ENCODE results near the gene CLHC1. TPM values are rescaled to one million over a fixed set of nuclear protein-coding genes. Genes with fewer than 3 reads are reported as not detected.
"Not testable (repeated sequence)": the region's sequence is repeated elsewhere in the genome, so short reads cannot be mapped to it uniquely, and the experiment has no call there.

Gene CLHC1
- total and polyA plus RNA-seq, 7 experiments from 2014 or later, result 1.0 to 19.5 (median 6.3) TPM

- peaks cover 0 to 6% (median 0%) of the 10 kb centered on the region in 5 donors for H3K36me3 Mint-ChIP-seq
- DNase-seq, result no peak
- POLR2A ChIA-PET, result no interaction called here
These were observed 85.1 kb downstream of the CLHC1 start for GRCh38 chr2:55147041-55147440.

GRCh38 chr2:55146263-55146662, 85.8 kb downstream of the CLHC1 start:
- Histone ChIP-seq H3K36me3 (ENCODE audit: control insufficient read depth in 2 of 3, insufficient read depth in 3 of 3, low read length in 3 of 3) (no peaks in the 10 kb centered on the region), H3K27ac (ENCODE audit: low read depth, low read length) (no peak overlapping the region), H3K27me3 (ENCODE audit: control insufficient read depth in 2 of 2, insufficient read depth in 2 of 2, low read length in 2 of 2) (no peaks in the 10 kb centered on the region), H3K4me3 (ENCODE audit: low read length) (no peak overlapping the region), H3K4me1 (ENCODE audit: control insufficient read depth in 2 of 2, insufficient read depth in 2 of 2, low read length in 2 of 2) (peaks cover 0 to 9% of the 10 kb centered on the region in 2 donors), H3K9me3 (ENCODE audit: control insufficient read depth in 2 of 3, low read length in 3 of 3) (no peaks in the 10 kb centered on the region)
- H3K4me3 Mint-ChIP-seq, result no peak overlapping the region
- H3K36me3 Mint-ChIP-seq, result peaks cover 0 to 9% (median 0%) of the 10 kb centered on the region in 5 donors
- H3K27me3 Mint-ChIP-seq, result no peaks in the 10 kb centered on the region
- no peak overlapping the region for H3K27ac Mint-ChIP-seq
- H3K4me1 Mint-ChIP-seq, result peaks cover 5 to 16% (median 13%) of the 10 kb centered on the region in 7 donors
- ChIA-PET CTCF (no interaction called here), POLR2A (no interaction called here)
- H3K9me3 Mint-ChIP-seq, result peaks cover 0 to 3% (median 0%) of the 10 kb centered on the region in 11 donors
- intact Hi-C loops (cut with micrococcal nuclease), result no loop called here
- DNase-seq (no peak), ATAC-seq (no peak)

More at GRCh38 chr2:55147041-55147440, 85.1 kb downstream of the CLHC1 start:
- Histone ChIP-seq H3K27ac (ENCODE audit: low read depth, low read length) (no peak overlapping the region), H3K27me3 (ENCODE audit: control insufficient read depth in 2 of 2, insufficient read depth in 2 of 2, low read length in 2 of 2) (no peaks in the 10 kb centered on the region), H3K36me3 (ENCODE audit: control insufficient read depth in 2 of 3, insufficient read depth in 3 of 3, low read length in 3 of 3) (no peaks in the 10 kb centered on the region), H3K4me3 (ENCODE audit: low read length) (no peak overlapping the region), H3K4me1 (ENCODE audit: control insufficient read depth in 2 of 2, insufficient read depth in 2 of 2, low read length in 2 of 2) (peaks cover 0 to 4% of the 10 kb centered on the region in 2 donors), H3K9me3 (ENCODE audit: control insufficient read depth in 2 of 3, low read length in 3 of 3) (no peaks in the 10 kb centered on the region)
- CTCF ChIA-PET, result no interaction called here
- Mint-ChIP-seq H3K4me1 (peaks cover 4 to 9% (median 7%) of the 10 kb centered on the region in 7 donors), H3K4me3 (no peak overlapping the region), H3K9me3 (peaks cover 0 to 3% (median 0%) of the 10 kb centered on the region in 11 donors), H3K27ac (no peak overlapping the region), H3K27me3 (no peaks in the 10 kb centered on the region)
- ATAC-seq, result no peak
- intact Hi-C loops (cut with micrococcal nuclease), result no loop called here

DNA sequence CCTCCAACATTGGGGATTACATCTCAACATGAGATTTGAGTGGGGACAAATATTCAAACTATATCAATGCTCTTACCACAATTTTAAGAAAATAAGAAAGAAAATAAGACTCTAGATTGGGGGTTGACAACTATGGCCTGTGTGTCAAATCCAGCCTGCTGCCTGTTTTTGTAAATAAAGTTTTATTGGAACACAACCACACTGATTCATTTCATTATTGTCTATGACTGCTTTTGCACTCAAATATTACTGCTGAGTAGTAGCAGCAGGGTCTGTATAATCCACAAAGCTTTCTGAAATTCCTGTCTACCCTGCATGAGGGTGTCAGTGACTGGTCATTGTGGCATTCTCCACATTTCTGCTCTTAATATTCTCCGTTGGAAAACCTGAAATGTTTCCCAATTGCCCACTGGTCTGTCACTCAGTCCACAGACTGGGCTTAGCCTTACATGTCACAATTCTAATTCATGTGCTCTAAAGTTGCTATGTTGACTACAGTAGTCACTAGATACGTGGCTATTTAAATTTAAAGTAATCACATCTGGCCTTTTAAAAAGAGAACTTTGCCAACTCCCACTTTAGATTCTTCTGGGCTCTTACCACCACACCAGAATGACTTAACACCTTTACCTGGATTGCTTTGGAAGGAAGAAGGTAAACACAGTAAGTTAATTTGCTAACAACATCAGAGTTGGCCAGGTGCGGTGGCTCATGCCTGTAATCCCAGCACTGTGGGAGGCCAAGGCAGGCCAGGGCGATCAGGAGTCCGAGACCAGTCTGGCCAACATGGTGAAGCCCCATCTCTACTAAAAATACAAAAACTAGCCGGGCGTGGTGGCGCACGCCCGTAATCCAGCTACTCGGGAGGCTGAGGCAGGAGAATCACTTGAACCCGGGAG, 86.9 kb downstream of the CLHC1 start:
- POLR2A ChIA-PET, result interaction anchor here (0.6 kb wide), 1 partner anchor 20 kb away, joined by 3 read pairs; no protein-coding TSS in a partner anchor
- intact Hi-C loops (cut with micrococcal nuclease), result no loop called here

DNA sequence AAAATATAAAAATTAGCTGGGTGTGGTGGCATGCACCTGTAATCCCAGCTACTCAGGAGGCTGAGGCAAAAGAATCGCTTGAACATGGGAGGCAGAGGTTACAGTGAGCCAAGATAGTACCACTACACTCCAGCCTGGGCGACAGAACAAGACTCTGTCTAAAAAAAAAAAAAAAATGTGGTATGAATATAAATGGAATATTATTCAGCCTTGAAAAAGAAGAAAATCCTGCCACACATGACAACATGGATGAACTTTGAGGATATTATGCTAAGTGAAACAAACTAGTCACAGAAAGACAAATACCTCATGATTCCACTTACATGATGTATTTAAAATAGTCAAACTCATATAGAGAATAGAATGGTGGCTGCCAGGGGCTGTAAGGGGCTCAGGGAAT, 88.4 kb downstream of the CLHC1 start:
- ATAC-seq; intact Hi-C loops (cut with micrococcal nuclease); H3K27ac Mint-ChIP-seq; H3K27ac ChIP-seq (ENCODE audit: low read depth, low read length); H3K9me3 ChIP-seq (ENCODE audit: control insufficient read depth in 2 of 3, low read length in 3 of 3); H3K9me3 Mint-ChIP-seq; H3K4me3 ChIP-seq (ENCODE audit: low read length); H3K27me3 Mint-ChIP-seq; DNase-seq; H3K36me3 Mint-ChIP-seq; H3K27me3 ChIP-seq (ENCODE audit: control insufficient read depth in 2 of 2, insufficient read depth in 2 of 2, low read length in 2 of 2); H3K4me1 ChIP-seq (ENCODE audit: control insufficient read depth in 2 of 2, insufficient read depth in 2 of 2, low read length in 2 of 2); CTCF ChIA-PET; H3K4me3 Mint-ChIP-seq; H3K36me3 ChIP-seq (ENCODE audit: control insufficient read depth in 2 of 3, insufficient read depth in 3 of 3, low read length in 3 of 3): not testable (repeated sequence)
- POLR2A ChIA-PET, result interaction anchor here (1.0 kb wide), 1 partner anchor 21 kb away, joined by 3 read pairs; no protein-coding TSS in a partner anchor
- peaks cover 5 to 23% (median 20%) of the 10 kb centered on the region in 7 donors for H3K4me1 Mint-ChIP-seq

More for the DNA sequence above, 86.9 kb downstream of the CLHC1 start:
- peaks cover 0 to 9% of the 10 kb centered on the region in 2 donors for H3K4me1 ChIP-seq (ENCODE audit: control insufficient read depth in 2 of 2, insufficient read depth in 2 of 2, low read length in 2 of 2)
- H3K4me3 ChIP-seq (ENCODE audit: low read length), result no peak overlapping the region
- Mint-ChIP-seq H3K36me3 (peaks cover 0 to 9% (median 0%) of the 10 kb centered on the region in 5 donors), H3K4me1 (peaks cover 5 to 23% (median 20%) of the 10 kb centered on the region in 7 donors), H3K9me3 (peaks cover 0 to 3% (median 0%) of the 10 kb centered on the region in 11 donors), H3K27ac (no peak overlapping the region), H3K4me3 (no peak overlapping the region), H3K27me3 (no peaks in the 10 kb centered on the region)
- DNase-seq, result no peak
- no peaks in the 10 kb centered on the region for H3K27me3 ChIP-seq (ENCODE audit: control insufficient read depth in 2 of 2, insufficient read depth in 2 of 2, low read length in 2 of 2)
- no peaks in the 10 kb centered on the region for H3K9me3 ChIP-seq (ENCODE audit: control insufficient read depth in 2 of 3, low read length in 3 of 3)
- ATAC-seq, result no peak
- no peak overlapping the region for H3K27ac ChIP-seq (ENCODE audit: low read depth, low read length)
- no peaks in the 10 kb centered on the region for H3K36me3 ChIP-seq (ENCODE audit: control insufficient read depth in 2 of 3, insufficient read depth in 3 of 3, low read length in 3 of 3)
- CTCF ChIA-PET, result interaction anchor here (0.7 kb wide), 1 partner anchor 269 kb away, joined by 4 read pairs; no protein-coding TSS in a partner anchor

DNA sequence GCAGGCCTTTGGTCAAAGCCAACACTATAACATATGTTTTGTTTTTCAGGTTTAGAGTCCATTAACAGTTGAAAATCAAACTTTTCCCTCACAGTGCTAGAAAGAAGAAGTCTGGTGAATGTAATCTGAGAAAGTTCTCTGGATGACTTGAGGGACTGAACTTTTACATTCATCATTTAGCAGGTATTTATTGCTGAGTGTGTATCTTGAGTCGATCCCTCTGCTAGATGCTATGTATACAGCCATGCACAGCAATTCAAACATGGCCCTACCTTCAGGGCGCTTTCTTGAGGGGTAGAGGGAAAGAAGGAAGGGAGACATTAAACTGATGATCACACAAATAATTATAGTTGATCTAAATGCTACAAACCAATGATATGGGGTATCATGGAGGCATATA, 89.6 kb downstream of the CLHC1 start:
- Histone ChIP-seq H3K36me3 (ENCODE audit: control insufficient read depth in 2 of 3, insufficient read depth in 3 of 3, low read length in 3 of 3) (no peaks in the 10 kb centered on the region), H3K27ac (ENCODE audit: low read depth, low read length) (no peak overlapping the region), H3K9me3 (ENCODE audit: control insufficient read depth in 2 of 3, low read length in 3 of 3) (no peaks in the 10 kb centered on the region), H3K27me3 (ENCODE audit: control insufficient read depth in 2 of 2, insufficient read depth in 2 of 2, low read length in 2 of 2) (no peaks in the 10 kb centered on the region), H3K4me1 (ENCODE audit: control insufficient read depth in 2 of 2, insufficient read depth in 2 of 2, low read length in 2 of 2) (peaks cover 0 to 9% of the 10 kb centered on the region in 2 donors), H3K4me3 (ENCODE audit: low read length) (no peak overlapping the region)
- POLR2A ChIA-PET, result no interaction called here
- peaks cover 5 to 23% (median 20%) of the 10 kb centered on the region in 7 donors for H3K4me1 Mint-ChIP-seq
- H3K4me3 Mint-ChIP-seq, result no peak overlapping the region
- ATAC-seq (no peak), DNase-seq (no peak)
- CTCF ChIA-PET, result no interaction called here
- peak overlapping the region in 2 of 9 donors; percentile 5 to 60 for H3K27ac Mint-ChIP-seq
- H3K27me3 Mint-ChIP-seq, result no peaks in the 10 kb centered on the region
- intact Hi-C loops (cut with micrococcal nuclease), result no loop called here
- H3K9me3 Mint-ChIP-seq, result peaks cover 0 to 3% (median 0%) of the 10 kb centered on the region in 11 donors
- H3K36me3 Mint-ChIP-seq, result peaks cover 0 to 9% (median 0%) of the 10 kb centered on the region in 5 donors

DNA sequence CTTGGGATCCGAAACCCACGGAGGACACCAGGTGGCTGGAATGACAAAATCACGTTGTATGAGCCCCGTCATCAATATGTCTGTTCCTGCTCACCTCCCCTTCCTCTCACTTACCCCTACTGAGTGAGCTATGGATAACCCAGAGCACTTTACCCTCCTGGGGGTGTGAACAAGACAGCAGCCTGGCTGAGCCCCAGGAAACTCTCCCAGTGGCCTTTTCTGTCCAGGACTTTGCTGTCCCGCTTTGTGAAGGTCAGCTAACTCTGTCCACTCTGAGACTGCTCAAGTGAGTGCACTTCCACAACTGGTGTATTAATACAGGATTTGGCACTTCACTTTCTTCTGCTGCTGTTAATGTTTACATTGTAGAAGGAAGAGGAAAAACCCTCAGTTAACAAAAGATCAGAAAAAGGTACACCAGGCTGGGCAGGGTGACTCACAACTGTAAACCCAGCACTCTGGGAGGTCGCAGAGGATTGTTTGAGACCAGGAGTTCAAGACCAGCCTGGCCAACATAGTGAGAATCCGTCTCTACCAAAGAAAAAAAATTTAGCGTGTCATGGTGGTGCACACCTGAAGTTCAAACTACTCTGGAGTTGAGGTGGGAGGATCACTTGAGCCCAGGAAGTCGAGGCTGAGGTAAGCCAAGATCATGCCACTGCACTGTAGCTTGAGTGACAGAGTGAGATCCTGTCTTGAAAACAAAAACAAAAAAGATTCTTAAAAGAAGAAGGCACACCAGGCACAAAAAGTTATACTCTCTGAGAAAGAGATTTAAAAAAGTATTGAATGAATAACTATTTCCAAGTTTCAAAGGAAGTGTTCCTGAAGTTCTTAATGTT, 90.3 kb downstream of the CLHC1 start:
- peaks cover 0 to 9% (median 0%) of the 10 kb centered on the region in 5 donors for H3K36me3 Mint-ChIP-seq
- Histone ChIP-seq H3K9me3 (ENCODE audit: control insufficient read depth in 2 of 3, low read length in 3 of 3) (no peaks in the 10 kb centered on the region), H3K27ac (ENCODE audit: low read depth, low read length) (no peak overlapping the region), H3K4me3 (ENCODE audit: low read length) (no peak overlapping the region), H3K36me3 (ENCODE audit: control insufficient read depth in 2 of 3, insufficient read depth in 3 of 3, low read length in 3 of 3) (no peaks in the 10 kb centered on the region), H3K4me1 (ENCODE audit: control insufficient read depth in 2 of 2, insufficient read depth in 2 of 2, low read length in 2 of 2) (peaks cover 0 to 9% of the 10 kb centered on the region in 2 donors), H3K27me3 (ENCODE audit: control insufficient read depth in 2 of 2, insufficient read depth in 2 of 2, low read length in 2 of 2) (no peaks in the 10 kb centered on the region)
- intact Hi-C loops (cut with micrococcal nuclease), result no loop called here
- H3K4me1 Mint-ChIP-seq, result peaks cover 10 to 27% (median 24%) of the 10 kb centered on the region in 7 donors
- no peaks in the 10 kb centered on the region for H3K27me3 Mint-ChIP-seq
- H3K4me3 Mint-ChIP-seq, result peak overlapping the region in 3 of 10 donors; percentile 16 to 37 (median 30)
- peaks cover 0 to 3% (median 0%) of the 10 kb centered on the region in 11 donors for H3K9me3 Mint-ChIP-seq
- peak in 3 of 9 donors; percentile 21 to 30 (median 24) for DNase-seq
- no peak for ATAC-seq
- H3K27ac Mint-ChIP-seq, result peak overlapping the region; percentile 5 to 73 (median 53)
- CTCF ChIA-PET, result no interaction called here
- POLR2A ChIA-PET, result interaction anchor here (1.4 to 1.5 kb wide), 2 partner anchors 11 to 92 kb away, joined by 4 read pairs; partner anchors contain the start of gene RTN4

Data from naive thymus-derived CD4-positive, alpha-beta T cell (primary cell).